SK-N-SH (cell line): ENCODE measurements around the gene MAP3K7.
"Not testable (repeated sequence)": the region's sequence is repeated elsewhere in the genome, so short reads cannot be mapped to it uniquely, and the experiment has no call there.

ENCODE experiments used
- CTCF ChIP-seq: fragments of 200-600 bp; sonication (generic); IDR thresholded peaks from 2 replicates; pipeline ENCODE4 v1.6.1; 2017; ENCODE audit warnings: antibody characterized with exemption, mild to moderate bottlenecking, moderate library complexity
- EZH2phosphoT487 ChIP-seq: fragments of 200-600 bp; sonication (generic); IDR thresholded peaks from 2 replicates; pipeline ENCODE4 v1.6.1; 2017; ENCODE audit warnings: low read depth, mixed run types, mild to moderate bottlenecking, antibody characterized with exemption, moderate library complexity, borderline replicate concordance
- NFIC ChIP-seq: IDR thresholded peaks from 2 replicates; pipeline ENCODE4 v1.4.0; 2012; ENCODE audit warnings: borderline replicate concordance
- RAD21 ChIP-seq: IDR thresholded peaks from 2 replicates; pipeline ENCODE4 v1.6.1; 2012; ENCODE audit warnings: mild to moderate bottlenecking, low read length
- YY1 ChIP-seq: IDR thresholded peaks from 2 replicates; pipeline ENCODE4 v1.4.0; 2012; ENCODE audit warnings: low read depth, mild to moderate bottlenecking
- TF ChIP-seq, protein P1 (sequence below): fragments of 150-350 bp; IDR thresholded peaks from 2 replicates; pipeline ENCODE4 v1.6.1; 2017; ENCODE audit warnings: antibody characterized with exemption, low read length, low read depth, borderline replicate concordance

- TF ChIP-seq CTCF, NFIC, YY1, EZH2phosphoT487, RAD21: not testable (repeated sequence)
- TF ChIP-seq, protein P1, sequence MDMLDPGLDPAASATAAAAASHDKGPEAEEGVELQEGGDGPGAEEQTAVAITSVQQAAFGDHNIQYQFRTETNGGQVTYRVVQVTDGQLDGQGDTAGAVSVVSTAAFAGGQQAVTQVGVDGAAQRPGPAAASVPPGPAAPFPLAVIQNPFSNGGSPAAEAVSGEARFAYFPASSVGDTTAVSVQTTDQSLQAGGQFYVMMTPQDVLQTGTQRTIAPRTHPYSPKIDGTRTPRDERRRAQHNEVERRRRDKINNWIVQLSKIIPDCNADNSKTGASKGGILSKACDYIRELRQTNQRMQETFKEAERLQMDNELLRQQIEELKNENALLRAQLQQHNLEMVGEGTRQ = not testable (repeated sequence)
Measured at GRCh38 chr6:90562341-90562740, 24.5 kb downstream of the MAP3K7 start.
